NCI-H2107 treated with DMSO at 0.1 percent for 48 hours (cell line): ENCODE data around the gene HDAC5.
"Not testable (repeated sequence)": the region's sequence is repeated elsewhere in the genome, so short reads cannot be mapped to it uniquely, and the experiment has no call there.

Source experiments
- DNase-seq: peaks from one replicate; lab custom pipeline; 2025; ENCODE audit not compliant: unreplicated experiment; lab: John Stamatoyannopoulos, UW

Gene HDAC5

DNA sequence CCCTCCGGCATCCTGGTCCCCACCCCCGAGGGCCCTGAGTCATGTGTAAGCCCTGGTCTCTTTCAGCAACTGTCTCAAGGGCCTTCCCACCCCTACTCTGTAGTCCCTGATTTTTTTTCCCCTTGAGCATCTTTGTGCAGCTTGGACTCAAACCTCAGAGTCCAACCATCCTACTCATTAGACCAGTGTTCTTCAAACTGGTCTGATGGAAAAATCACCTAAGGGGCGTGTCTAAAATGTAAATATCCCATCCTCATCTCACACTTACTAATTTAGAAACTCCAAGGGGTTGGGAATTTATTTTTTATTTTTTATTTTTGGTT lies 52.3 kb downstream of the HDAC5 start:
- no peak for DNase-seq

DNA sequence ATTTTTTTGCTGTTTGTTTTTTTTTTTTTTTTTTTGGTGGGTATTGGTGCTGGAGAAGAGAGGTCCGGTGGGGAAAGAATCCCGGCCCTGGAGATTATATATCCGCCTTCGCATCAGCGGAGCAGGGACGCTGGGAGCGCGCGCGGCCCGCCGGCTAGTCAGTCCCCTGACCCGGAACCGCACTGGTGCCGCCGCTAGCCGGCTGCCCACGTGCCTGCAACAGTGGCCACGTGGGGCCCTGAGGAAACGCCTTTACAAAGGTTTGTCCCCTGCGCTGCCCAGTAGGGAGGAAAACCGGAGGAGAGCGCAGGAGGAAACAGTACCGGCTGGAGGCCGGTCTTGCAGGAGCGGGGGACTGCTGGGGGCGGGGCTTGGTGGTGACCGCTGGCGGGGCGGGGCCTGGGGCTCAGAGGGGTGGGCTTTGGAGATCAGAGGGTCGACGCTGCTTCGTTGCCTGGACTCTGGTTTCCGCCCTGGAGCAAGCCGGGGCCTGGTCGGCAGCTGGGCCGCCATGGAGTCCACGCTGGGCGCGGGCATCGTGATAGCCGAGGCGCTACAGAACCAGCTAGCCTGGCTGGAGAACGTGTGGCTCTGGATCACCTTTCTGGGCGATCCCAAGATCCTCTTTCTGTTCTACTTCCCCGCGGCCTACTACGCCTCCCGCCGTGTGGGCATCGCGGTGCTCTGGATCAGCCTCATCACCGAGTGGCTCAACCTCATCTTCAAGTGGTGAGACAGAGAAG lies 52.8 kb downstream of the HDAC5 start, which contains the start of gene G6PC3:
Gene G6PC3, plus strand, starts transcription at position 281 of the 743 bp plus-strand sequence. Its CDS starts 231 bp downstream, at position 512.
- peak; percentile 88 for DNase-seq

DNA sequence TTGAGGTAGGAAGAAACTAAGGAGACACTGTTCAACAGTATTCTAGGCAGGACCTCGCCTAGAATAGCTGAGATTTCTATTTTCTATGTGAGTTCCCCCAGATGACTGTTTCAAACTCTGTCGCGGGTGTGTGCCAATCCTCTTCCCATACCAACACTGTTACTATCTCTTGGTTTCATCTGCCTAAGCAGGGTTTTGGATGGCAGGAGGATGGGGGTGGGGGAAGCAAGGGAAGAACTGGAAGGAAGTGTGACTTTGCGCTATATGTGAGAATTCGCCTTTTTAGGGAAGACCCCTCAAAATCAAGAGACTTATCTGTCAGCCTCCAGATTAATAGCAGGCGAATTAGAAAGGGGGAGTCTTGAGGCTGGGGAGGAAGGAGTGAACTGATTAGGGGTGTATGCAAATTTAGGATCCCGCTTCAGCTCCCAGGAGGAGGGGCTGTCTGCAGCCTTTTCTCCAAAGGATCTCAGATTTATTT lies 53.4 kb downstream of the HDAC5 start:
- no peak for DNase-seq

DNA sequence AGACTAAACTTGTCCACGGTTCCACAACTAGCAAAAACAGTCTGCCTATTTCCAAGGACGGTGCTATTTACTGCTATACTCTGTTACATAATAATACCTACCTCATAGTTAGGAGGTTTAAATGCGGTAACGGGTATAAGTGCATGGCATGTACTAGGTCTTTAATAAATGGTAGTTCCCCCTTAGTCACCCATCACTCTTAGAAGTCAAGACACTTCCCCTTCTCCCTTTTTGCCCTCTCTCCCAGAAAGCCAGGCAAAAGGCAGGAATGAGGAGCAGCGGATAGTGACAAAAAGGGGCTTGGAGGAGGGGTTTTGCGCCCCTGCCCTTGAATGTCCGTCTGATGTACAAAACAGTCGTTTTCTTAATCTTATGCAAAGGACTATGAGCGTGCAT lies 55.9 kb downstream of the HDAC5 start:
- no peak for DNase-seq

DNA sequence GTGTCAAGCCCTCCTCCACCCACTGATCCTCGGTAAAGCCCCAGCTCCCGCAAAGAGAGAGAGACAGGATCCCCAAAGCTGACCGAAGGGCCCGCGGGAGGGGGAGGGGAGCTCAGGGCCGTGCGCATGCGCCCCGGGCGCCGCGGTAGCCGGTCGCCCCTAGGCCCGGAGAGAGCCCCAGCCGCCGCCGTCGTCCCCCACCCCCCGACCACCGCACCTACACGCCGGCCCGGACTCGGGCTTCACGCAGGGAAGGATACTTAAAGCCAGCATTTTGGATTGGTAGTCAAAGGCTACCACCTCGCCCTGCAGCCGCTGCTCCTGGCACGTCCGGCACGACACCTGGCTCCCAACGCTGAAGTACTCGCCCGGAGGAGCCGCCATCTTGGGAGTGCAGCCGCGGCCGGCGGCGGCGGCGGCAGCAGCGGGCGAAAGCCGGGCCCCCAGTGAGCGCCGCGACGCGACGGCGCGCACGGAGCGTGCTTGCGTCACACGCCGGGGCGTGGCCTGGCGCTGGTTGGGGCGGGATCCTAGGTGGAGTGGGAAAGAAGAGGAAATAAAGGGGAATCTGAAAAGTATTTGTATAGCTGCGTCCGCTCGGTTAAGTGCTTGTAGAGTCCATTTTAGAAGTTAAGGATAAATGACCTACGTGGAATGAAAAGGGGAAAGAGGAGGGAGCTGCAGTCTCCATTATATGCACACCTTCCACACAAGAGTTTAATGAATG lies 57.1 kb downstream of the HDAC5 start, which contains the start of gene LSM12:
Gene LSM12, minus strand, starts transcription at position 468 of the 727 bp plus-strand sequence. Its CDS starts 84 bp downstream, at position 384.
- peak; percentile 80 for DNase-seq

DNA sequence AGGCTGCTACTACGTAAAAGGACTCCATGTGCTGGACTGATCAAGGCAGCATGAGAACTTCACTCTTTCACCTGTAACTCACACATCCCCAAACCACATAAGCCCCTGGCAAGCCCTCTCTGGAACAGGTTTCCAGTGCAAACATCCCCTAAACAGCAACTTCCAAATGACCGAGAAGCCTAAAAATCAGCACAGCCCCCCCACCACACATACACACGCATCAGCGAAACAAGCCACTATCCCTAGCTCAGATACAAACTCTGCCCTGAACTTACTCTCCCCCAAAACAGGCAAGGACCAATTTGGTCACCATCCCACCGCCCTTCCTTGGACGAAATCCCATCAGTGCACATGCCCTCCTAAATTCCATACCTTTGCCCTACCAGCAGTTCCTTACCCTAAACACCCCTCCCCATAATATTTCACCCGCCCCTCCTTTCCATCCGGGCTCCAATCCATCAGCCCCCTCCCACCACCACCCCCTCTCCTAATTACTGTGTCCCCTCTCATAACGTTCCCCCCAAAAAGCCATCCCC lies 57.7 kb downstream of the HDAC5 start:
- DNase-seq, result no peak

DNA sequence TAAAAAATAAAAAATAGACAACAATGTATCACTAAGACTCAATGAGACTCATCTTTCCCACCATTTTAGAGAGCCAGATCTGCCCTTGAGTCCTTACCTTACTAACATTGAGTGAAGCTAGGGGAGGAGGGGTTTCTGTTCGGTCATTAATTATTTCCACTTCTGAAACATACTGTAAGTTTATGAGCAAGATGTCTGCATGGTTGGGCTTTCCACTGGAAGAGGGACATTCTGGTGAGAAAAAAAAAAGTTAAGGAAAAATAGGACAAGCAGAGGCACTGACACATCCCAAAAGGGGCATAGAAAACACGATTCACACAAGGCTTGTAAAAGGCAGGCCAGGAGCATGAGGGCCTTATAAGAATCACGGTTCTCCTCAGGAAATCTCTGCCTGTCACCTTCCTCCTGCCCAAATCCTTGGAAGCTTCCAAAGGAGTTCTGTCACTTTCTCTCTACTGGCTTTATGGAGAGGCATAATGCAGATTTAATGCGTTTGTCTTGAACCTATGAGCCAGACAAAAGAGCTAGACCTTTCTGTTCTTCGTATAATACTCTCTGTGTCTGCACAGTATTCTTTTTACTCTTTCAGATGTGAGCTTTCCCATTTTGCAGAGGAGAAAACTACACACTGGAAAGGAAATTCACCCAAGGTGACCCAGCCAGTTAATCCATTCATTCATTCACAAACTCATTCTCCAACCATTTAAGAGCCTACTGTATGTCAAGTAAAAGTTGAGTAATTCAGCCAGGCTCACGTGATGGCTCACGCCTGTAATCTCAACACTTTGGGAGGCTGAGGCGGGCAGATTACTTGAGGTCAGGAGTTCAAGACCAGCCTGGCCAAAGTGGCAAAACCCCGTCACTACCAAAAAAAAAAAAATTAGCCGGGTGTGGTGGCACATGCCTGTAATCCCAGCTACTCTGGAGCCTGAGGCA lies 59.5 kb downstream of the HDAC5 start:
- no peak for DNase-seq

DNA sequence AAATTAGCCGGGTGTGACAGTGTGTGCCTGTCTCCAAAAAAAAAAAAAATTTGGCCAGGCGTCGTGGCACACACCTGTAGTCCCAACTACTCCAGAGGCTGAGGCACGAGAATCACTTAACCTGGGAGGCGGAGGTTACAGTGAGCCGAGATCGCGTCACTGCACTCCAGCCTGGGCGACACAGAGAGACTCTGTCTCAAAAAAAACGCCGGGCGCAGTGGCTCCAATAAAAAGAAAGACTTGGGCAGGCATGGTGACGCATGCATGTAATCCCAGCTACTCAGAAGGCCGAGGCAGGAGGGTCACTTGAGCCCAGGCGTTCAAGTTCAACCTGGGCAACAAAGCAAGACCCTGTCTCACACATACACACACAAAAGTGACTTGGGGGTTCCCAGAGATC lies 60.6 kb downstream of the HDAC5 start:
- DNase-seq, result no peak

DNA sequence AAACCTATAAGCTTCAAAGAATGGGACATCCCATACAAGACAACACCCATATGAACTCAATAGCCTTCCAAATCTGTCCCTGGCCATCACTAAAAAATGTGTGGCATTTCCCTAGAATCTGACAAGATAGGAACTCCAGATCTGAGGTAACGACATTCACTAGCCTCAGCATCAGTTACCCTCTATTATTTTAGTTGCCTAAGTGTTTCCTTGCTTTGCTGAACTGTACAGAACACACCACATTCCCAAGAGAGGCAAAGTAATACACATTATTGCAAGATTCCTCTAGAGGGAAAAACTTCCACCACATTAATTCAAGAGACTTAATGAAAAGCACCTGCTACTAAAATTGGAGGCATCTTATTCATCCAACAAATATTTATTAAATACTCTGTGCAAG lies 62.0 kb downstream of the HDAC5 start:
- DNase-seq, result no peak

DNA sequence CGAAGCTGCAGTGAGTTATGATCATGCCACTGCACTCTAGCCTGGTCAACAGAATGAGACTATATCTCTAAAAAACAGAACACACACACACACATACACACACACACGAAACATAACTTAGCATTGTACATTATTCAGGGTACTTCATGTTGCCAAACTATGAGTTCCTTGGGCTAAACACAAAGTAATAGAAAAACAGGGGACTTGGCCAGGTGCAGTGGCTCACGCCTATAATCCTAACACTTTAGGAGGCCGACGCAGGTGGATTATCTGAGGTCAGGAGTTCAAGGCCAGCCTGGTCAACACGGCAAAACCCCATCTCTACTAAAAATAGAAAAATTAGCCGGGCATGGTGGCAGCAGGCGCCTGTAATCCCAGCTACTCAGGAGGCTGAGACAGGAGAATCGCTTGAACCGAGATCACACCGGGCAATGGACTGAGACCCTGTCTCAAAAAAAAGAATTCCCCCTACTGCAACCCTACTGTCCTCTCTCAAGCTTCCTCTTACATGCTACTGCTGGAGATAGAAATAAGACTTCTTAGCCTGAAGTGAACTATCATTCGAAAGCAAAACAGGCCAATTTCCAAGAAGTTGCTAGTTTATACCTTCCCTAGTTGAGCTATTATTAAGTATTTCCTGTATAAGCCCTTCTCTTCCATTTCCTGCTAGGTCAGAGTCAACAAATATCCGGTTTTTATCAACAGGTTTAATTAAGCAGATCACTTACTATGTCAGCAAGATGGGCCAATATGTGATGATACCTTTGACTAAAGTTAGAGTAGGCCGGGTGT lies 64.1 kb downstream of the HDAC5 start:
- no peak for DNase-seq

DNA sequence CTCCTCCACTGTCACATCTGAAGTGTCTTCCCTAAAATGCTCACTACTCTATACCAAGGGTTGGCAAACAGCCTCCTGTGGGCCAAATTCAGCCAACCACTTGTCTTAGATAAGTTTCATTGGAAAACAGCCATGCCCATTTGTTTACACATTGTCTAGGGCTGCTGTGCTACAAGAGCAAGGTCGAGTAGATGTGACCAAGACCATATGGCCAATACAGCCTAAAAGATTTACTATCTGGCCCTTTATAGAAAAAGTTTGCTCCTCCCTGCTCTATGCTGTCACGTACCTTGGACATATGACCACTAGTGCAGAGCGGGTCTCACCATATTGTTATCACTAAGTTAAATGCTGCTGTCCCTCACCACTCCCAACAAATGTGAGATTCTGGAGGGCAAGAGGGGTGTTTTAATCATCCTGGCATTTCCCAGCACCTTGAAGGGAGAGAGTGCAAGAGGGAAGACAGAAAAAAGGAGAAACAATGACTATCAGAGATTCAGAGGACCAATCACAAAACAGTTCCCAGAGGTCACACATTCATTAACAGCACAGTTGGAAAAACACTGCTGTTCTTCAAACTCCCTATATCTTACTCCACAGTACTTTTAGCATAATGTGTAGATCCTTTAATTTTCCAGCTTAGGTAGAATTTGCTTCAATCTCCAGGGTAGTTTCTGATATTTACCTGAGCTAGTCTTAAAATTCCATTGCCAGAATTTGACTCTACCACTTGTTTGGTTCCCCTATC lies 70.1 kb downstream of the HDAC5 start:
- no peak for DNase-seq

DNA sequence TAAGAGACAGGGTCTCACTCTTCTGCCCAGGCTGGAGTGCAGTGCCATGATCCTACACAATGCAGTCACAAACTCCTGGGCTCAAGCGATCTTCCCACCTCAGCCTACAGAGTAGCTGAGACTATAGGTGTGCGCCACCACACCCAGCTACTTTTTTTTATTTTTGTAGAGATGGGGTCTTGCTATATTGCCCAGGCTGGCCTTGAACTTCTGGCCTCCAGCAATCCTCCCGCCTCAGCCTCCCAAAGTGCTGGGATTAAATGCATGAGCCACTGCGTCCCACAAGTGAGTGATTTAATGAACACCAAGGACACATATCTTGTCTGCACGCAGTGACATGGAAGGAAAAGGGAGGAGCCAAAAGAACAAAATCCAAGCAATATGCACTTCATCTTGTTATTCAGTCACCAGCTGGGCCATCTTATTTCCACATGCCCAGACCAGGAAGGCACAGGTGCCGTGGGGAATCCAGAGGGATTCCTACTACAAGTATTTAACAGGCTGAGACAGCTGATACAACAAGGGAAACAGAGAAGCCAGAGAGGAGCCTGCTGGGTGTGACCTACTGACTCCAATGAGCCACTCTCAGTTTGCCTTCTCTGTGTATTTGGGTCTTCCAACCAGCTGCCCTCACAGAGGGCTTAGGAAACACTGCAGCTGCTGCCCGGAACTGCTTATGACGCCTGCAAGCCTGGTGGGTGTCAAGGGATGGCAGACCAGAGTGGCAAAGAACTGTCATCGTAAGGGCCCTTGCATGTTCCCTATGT lies 74.0 kb downstream of the HDAC5 start:
- no peak for DNase-seq

DNA sequence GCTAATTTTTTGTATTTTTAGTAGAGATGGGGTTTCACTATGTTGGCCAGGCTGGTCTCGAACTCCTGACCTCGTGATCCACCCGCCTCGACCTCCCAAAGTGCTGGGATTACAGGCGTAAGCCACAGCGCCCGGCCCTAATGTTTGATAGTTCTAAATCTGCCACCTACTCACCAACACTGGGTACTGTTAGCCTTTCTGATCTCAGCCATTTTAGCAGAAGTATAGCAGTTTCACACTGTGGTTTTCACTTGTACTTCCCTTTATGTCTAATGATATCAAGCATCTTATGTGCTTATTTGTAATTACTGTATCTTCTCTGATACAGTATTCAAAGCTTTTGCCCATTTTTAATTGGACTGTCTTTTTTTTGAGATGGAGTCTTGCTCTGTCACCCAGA lies 76.5 kb downstream of the HDAC5 start:
- not testable (repeated sequence) for DNase-seq

DNA sequence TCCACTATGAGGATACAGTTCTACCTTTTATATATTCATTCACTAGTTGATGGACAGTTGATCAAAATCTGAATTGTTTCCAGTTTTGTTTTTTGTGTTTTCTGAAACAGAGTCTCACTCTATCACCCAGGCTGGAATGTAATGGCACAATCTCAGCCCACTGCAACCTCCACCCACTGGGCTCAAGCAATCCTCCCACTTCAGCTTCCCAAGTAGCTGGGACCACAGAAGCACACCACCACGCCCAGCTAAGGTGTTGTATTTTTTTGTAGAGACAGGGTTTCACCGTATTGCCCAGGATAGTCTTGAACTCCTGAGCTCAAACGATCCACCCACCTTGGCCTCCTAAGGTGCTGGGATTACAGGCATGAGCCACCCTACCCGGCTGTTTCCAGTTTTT lies 78.0 kb downstream of the HDAC5 start:
- no peak for DNase-seq

DNA sequence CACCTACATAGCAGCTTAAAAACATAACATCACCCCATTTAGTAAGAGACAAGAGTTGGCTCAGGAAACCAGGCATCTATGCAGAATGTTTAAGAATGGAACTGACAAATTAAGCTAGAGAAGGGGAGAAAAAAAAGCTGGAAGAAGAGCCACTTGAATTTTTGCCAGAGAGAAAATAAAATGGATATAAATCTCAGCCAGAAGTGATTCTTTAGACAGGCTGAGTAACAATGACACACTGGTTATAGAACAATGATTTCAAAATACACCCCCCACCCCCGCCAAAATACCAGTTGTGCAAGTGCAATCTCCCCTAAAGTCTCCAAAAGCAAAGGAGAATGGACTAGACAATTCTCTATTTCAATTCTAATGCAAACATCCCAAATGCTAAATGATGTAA lies 79.4 kb downstream of the HDAC5 start:
- DNase-seq, result no peak

DNA sequence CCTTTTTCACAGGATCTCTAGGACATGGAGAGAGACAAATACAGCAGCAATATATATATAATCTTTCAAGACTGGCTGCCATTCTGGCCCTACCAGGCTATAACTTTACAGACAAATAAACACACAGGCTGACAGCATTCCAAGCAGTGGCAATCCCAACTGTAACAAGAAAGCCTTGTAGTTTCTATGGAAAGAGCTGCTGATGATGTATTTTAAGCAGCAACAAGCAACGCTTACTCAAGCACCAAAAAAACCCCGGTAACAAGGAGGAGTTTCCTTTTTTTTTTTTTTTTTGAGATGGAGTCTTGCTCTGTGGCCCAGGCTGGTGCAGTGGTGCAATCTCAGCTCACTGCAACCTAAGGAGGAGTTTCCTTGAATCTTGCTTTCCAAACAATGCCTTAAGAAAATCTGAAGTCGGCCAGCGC lies 80.2 kb downstream of the HDAC5 start:
- DNase-seq, result no peak

DNA sequence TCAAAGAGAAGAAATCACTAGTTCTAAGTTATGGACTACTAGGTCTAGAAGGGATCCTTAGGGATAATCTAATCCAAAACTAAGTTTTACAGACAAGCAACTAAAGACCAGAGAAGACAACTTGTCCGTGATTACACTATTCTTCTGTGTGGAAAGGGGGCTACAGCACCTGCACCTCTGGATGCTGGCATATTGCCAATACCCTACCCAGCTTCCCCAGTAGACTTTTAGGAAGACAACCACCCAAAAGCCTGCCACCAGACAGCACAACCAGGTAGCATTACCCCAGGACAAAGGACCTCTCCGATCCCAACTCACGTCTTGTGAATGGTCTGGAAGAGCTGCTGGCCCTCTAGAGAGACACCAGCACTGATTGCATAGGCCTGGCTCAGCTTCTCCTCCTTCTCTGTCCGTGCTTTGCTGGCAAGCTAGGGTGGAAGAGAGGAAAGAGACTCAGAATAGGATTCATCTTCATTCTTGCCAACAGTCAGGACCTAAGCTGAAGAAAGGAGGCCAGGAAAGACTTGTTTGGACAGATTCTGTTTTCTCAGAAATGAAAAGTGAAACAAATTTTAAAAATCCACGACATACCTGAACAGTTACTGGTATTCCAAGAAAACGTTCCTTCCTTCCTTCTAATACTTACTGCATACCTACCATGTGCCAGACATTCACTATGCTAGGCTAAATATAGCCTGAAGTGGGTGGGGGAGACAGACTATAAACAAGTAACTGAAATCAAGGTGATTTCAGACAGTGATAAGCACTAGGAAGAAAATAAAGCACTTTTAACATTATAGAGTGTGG lies 83.4 kb downstream of the HDAC5 start:
- no peak for DNase-seq

DNA sequence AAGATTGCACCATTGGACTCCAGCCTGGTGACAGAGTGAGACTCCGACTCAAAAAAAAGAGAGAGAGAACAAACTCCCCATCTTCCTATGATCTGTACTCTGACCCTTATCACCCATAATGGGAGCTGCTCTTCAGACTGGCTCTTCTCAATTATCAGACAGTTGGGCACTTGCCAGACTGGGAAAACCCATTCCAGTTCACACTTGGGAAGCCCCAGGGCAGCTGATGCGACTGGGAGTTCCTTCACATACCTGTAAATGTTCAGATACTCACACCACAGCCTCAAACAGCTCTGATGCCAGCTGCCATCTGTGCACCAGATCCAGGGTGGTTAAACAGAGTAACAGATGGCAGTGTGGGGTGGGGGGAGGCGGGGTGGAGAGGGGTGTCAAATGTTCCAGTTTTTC lies 84.8 kb downstream of the HDAC5 start:
- no peak for DNase-seq
